Activated CD8-positive, alpha-beta memory T cell treated with anti-CD3 and anti-CD28 coated beads, Interleukin-2, amount 50 U/mL, for 4 hours (primary cell): ENCODE data around the gene MEF2A.
"Not testable (repeated sequence)": the region's sequence is repeated elsewhere in the genome, so short reads cannot be mapped to it uniquely, and the experiment has no call there.

Source experiments
- DNase-seq: peaks from one replicate; pipeline ENCODE4 v3.0.0-alpha.2; 2020

Gene MEF2A

GRCh38 chr15:99565299-99566156, at the start of gene MEF2A:
Gene MEF2A, plus strand, starts transcription at chr15:99565984. Its CDS starts 67,136 bp downstream, at chr15:99633120.
- peak; percentile 89 for DNase-seq

GRCh38 chr15:99518191-99518590, 47.6 kb upstream of the MEF2A start:
- no peak for DNase-seq

GRCh38 chr15:99519366-99519765, 46.4 kb upstream of the MEF2A start:
- DNase-seq, result not testable (repeated sequence)

- no peak for DNase-seq
Measured at GRCh38 chr15:99522288-99522687, 43.5 kb upstream of the MEF2A start.

- DNase-seq, result no peak
Measured at GRCh38 chr15:99526176-99526575, 39.6 kb upstream of the MEF2A start.

- DNase-seq, result no peak
Measured at GRCh38 chr15:99526671-99527070, 39.1 kb upstream of the MEF2A start.

GRCh38 chr15:99536422-99537040, 29.3 kb upstream of the MEF2A start:
- no peak for DNase-seq

- no peak for DNase-seq
Measured at GRCh38 chr15:99537344-99537743, 28.4 kb upstream of the MEF2A start.

- DNase-seq, result no peak
Measured at GRCh38 chr15:99538261-99538660, 27.5 kb upstream of the MEF2A start.

- no peak for DNase-seq
Measured at GRCh38 chr15:99542828-99543227, 23.0 kb upstream of the MEF2A start.

- DNase-seq, result no peak
Measured at GRCh38 chr15:99545605-99546004, 20.2 kb upstream of the MEF2A start.

GRCh38 chr15:99546441-99547100, 19.2 kb upstream of the MEF2A start:
- no peak for DNase-seq

- DNase-seq, result no peak
Measured at GRCh38 chr15:99547517-99547916, 18.3 kb upstream of the MEF2A start.

GRCh38 chr15:99550077-99550476, 15.7 kb upstream of the MEF2A start:
- DNase-seq, result no peak

GRCh38 chr15:99552111-99552510, 13.7 kb upstream of the MEF2A start:
- no peak for DNase-seq

- DNase-seq, result no peak
Measured at GRCh38 chr15:99554880-99555488, 10.8 kb upstream of the MEF2A start.

GRCh38 chr15:99556011-99556410, 9.8 kb upstream of the MEF2A start:
- DNase-seq, result no peak

- DNase-seq, result no peak
Measured at GRCh38 chr15:99556578-99556977, 9.2 kb upstream of the MEF2A start.

- no peak for DNase-seq
Measured at GRCh38 chr15:99558084-99558483, 7.7 kb upstream of the MEF2A start.

- no peak for DNase-seq
Measured at GRCh38 chr15:99558571-99558970, 7.2 kb upstream of the MEF2A start.

GRCh38 chr15:99561476-99562230, 4.1 kb upstream of the MEF2A start:
- DNase-seq, result no peak

GRCh38 chr15:99562238-99562637, 3.5 kb upstream of the MEF2A start:
- DNase-seq, result no peak
